ENCODE results near the gene ATP9A.
"Not testable (repeated sequence)": the region's sequence is repeated elsewhere in the genome, so short reads cannot be mapped to it uniquely, and the experiment has no call there.

The ATP9A gene

GRCh38 chr20:51767867-51768758 lies at the start of gene ATP9A:
TSS of gene ATP9A (minus strand) at chr20:51768390. CDS start at chr20:51768369, 21 bp downstream.
- no peak for DNase-seq

- not testable (repeated sequence) for DNase-seq
These were observed 48.7 kb upstream of the ATP9A start for GRCh38 chr20:51816856-51817255.

GRCh38 chr20:51815383-51816076 lies 47.3 kb upstream of the ATP9A start:
- DNase-seq: no peak

GRCh38 chr20:51812861-51813260 lies 44.7 kb upstream of the ATP9A start:
- no peak for DNase-seq

- DNase-seq: no peak
These were observed 43.4 kb upstream of the ATP9A start for GRCh38 chr20:51811514-51812128.

- no peak for DNase-seq
These were observed 42.8 kb upstream of the ATP9A start for GRCh38 chr20:51811042-51811355.

GRCh38 chr20:51810155-51811041 lies 42.2 kb upstream of the ATP9A start:
- no peak for DNase-seq

GRCh38 chr20:51807720-51808250 lies 39.6 kb upstream of the ATP9A start:
- no peak for DNase-seq

- no peak for DNase-seq
These were observed 36.6 kb upstream of the ATP9A start for GRCh38 chr20:51804754-51805153.

- DNase-seq: no peak
These were observed 35.1 kb upstream of the ATP9A start for GRCh38 chr20:51803148-51803854.

GRCh38 chr20:51802170-51802751 lies 34.1 kb upstream of the ATP9A start, which contains the start of gene SALL4:
TSS of gene SALL4 (minus strand) at chr20:51802521. CDS start at chr20:51802408, 113 bp downstream.
- no peak for DNase-seq

- DNase-seq: no peak
These were observed 33.6 kb upstream of the ATP9A start for GRCh38 chr20:51801823-51802123.

GRCh38 chr20:51801122-51801822 lies 33.1 kb upstream of the ATP9A start:
- DNase-seq: no peak

GRCh38 chr20:51800872-51801121 lies 32.6 kb upstream of the ATP9A start:
- no peak for DNase-seq

- peak; percentile 63 for DNase-seq
These were observed 32.1 kb upstream of the ATP9A start for GRCh38 chr20:51800060-51800871.

- DNase-seq: no peak
These were observed 31.2 kb upstream of the ATP9A start for GRCh38 chr20:51799401-51799860.

GRCh38 chr20:51797357-51798025 lies 29.3 kb upstream of the ATP9A start:
- DNase-seq: no peak

- no peak for DNase-seq
These were observed 28.1 kb upstream of the ATP9A start for GRCh38 chr20:51796340-51796739.

GRCh38 chr20:51792960-51793359 lies 24.8 kb upstream of the ATP9A start:
- DNase-seq: no peak

- DNase-seq: no peak
These were observed 23.4 kb upstream of the ATP9A start for GRCh38 chr20:51791626-51792025.
